DND-41 (cell line): Measurements from ENCODE around the gene BCL11B.

Experiments
- ATAC-seq: fragments of 200-7000 bp; cut with Tn5 transposase; 3 replicates; pipeline ENCODE4 v1.9.1; 2021; ENCODE audit warnings: low read depth; ENCODE audit not compliant: insufficient read depth
- DNase-seq: peaks from one replicate; pipeline ENCODE4 v3.0.0-alpha.2; 2020
- H2AFZ ChIP-seq: 2 replicates; pipeline ENCODE4 v1.6.0; 2012; ENCODE audit warnings: low read depth, low read length
- H3K27ac ChIP-seq: 2 replicates; pipeline ENCODE4 v1.5.1; 2012; ENCODE audit warnings: low read length, inconsistent platforms
- H3K27me3 ChIP-seq: fragments of 200-600 bp; sonication (generic); 2 replicates; pipeline ENCODE4 v1.6.0; 2012; ENCODE audit warnings: low read length, mild to moderate bottlenecking, inconsistent platforms; ENCODE audit not compliant: insufficient read depth, poor library complexity
- H3K36me3 ChIP-seq: 2 replicates; pipeline ENCODE4 v1.5.1; 2012; ENCODE audit warnings: low read length, inconsistent platforms; ENCODE audit not compliant: insufficient read depth
- H3K4me1 ChIP-seq: 2 replicates; pipeline ENCODE4 v1.5.1; 2012; ENCODE audit warnings: mild to moderate bottlenecking, low read length; ENCODE audit not compliant: insufficient read depth
- H3K4me2 ChIP-seq: 2 replicates; pipeline ENCODE4 v1.6.0; 2012; ENCODE audit warnings: mild to moderate bottlenecking, moderate library complexity, low read length, inconsistent platforms; ENCODE audit not compliant: insufficient read depth
- H3K4me3 ChIP-seq, 2 experiments: fragments of 200-600 bp in 1 of 2; shearing (Covaris generic) in 1 of 2; 2 replicates each; pipeline ENCODE4 v1.5.1; 2012 to 2016; ENCODE audit warnings: inconsistent platforms in 2 of 2, low read length in 2 of 2, mild to moderate bottlenecking in 2 of 2, low read depth in 1 of 2, moderate library complexity in 1 of 2
- H3K79me2 ChIP-seq: 2 replicates; pipeline ENCODE4 v1.6.0; 2012; ENCODE audit warnings: low read length, inconsistent platforms; ENCODE audit not compliant: insufficient read depth
- H3K9ac ChIP-seq: 2 replicates; pipeline ENCODE4 v1.6.0; 2012; ENCODE audit warnings: low read depth, mild to moderate bottlenecking, inconsistent platforms, low read length, moderate library complexity
- H3K9me3 ChIP-seq: 2 replicates; pipeline ENCODE4 v1.5.1; 2012; ENCODE audit warnings: low read length, moderate library complexity, mild to moderate bottlenecking, inconsistent platforms; ENCODE audit not compliant: insufficient read depth, severe bottlenecking
- H4K20me1 ChIP-seq: 2 replicates; pipeline ENCODE4 v1.6.0; 2012; ENCODE audit warnings: low read length; ENCODE audit not compliant: insufficient read depth
- EZH2 ChIP-seq: IDR thresholded peaks from 3 replicates; pipeline ENCODE4 v1.6.1; 2012; ENCODE audit warnings: borderline replicate concordance, low read depth, mild to moderate bottlenecking, moderate library complexity, low read length, inconsistent platforms; ENCODE audit not compliant: severe bottlenecking
- TF ChIP-seq, protein P1 (sequence below): IDR thresholded peaks from 2 replicates; pipeline ENCODE4 v1.5.1; 2012; ENCODE audit warnings: borderline replicate concordance, low read length, moderate library complexity, mild to moderate bottlenecking; ENCODE audit not compliant: poor library complexity, severe bottlenecking; ENCODE audit errors: extremely low read depth

BCL11B gene

GRCh38 chr14:99267837-99268781, 3.9 kb downstream of the BCL11B start:
- ATAC-seq (peak; percentile 19), DNase-seq (peak; percentile 66)
- Histone ChIP-seq H3K4me3 (peak overlapping the region; percentile 63 to 69; a peak in 3 of 4 replicates), H3K4me1 (peaks cover 47% of the 10 kb centered on the region), H3K4me2 (peak overlapping the region; percentile 70), H3K27me3 (no peaks in the 10 kb centered on the region), H3K27ac (peak overlapping the region; percentile 86), H4K20me1 (peaks cover 46% of the 10 kb centered on the region), H3K9ac (peak overlapping the region; percentile 85), H3K36me3 (peaks cover 45% of the 10 kb centered on the region), H2AFZ (no peak overlapping the region), H3K79me2 (peaks cover 98% of the 10 kb centered on the region), H3K9me3 (no peaks in the 10 kb centered on the region)
- no peak for TF ChIP-seq EZH2
- TF ChIP-seq, protein P1, sequence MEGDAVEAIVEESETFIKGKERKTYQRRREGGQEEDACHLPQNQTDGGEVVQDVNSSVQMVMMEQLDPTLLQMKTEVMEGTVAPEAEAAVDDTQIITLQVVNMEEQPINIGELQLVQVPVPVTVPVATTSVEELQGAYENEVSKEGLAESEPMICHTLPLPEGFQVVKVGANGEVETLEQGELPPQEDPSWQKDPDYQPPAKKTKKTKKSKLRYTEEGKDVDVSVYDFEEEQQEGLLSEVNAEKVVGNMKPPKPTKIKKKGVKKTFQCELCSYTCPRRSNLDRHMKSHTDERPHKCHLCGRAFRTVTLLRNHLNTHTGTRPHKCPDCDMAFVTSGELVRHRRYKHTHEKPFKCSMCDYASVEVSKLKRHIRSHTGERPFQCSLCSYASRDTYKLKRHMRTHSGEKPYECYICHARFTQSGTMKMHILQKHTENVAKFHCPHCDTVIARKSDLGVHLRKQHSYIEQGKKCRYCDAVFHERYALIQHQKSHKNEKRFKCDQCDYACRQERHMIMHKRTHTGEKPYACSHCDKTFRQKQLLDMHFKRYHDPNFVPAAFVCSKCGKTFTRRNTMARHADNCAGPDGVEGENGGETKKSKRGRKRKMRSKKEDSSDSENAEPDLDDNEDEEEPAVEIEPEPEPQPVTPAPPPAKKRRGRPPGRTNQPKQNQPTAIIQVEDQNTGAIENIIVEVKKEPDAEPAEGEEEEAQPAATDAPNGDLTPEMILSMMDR = no peak

GRCh38 chr14:99267381-99267780, 4.6 kb downstream of the BCL11B start:
- Histone ChIP-seq H4K20me1 (peaks cover 52% of the 10 kb centered on the region), H3K36me3 (peaks cover 52% of the 10 kb centered on the region), H3K4me1 (peaks cover 47% of the 10 kb centered on the region), H3K4me3 (peak overlapping the region; percentile 63 to 69; a peak in 3 of 4 replicates), H3K27me3 (no peaks in the 10 kb centered on the region), H2AFZ (no peak overlapping the region), H3K27ac (peak overlapping the region; percentile 86), H3K79me2 (peaks cover 98% of the 10 kb centered on the region), H3K9me3 (no peaks in the 10 kb centered on the region), H3K4me2 (peak overlapping the region; percentile 70), H3K9ac (peak overlapping the region; percentile 85)
- DNase-seq (no peak), ATAC-seq (no peak)
- TF ChIP-seq EZH2 = no peak
- TF ChIP-seq, protein P1 = no peak

- no peak for TF ChIP-seq EZH2
- TF ChIP-seq, protein P1 = peak; percentile 99
- H3K27me3 ChIP-seq = no peaks in the 10 kb centered on the region
- H4K20me1 ChIP-seq = peaks cover 60% of the 10 kb centered on the region
- H3K4me1 ChIP-seq = peaks cover 55% of the 10 kb centered on the region
- H3K4me2 ChIP-seq = peak overlapping the region; percentile 70
- DNase-seq = peak; percentile 82
- H2AFZ ChIP-seq = no peak overlapping the region
- H3K79me2 ChIP-seq = peaks cover 100% of the 10 kb centered on the region
- no peaks in the 10 kb centered on the region for H3K9me3 ChIP-seq
- peaks cover 61% of the 10 kb centered on the region for H3K36me3 ChIP-seq
- ATAC-seq = peak; percentile 47
- H3K27ac ChIP-seq = peak overlapping the region; percentile 86
- H3K4me3 ChIP-seq = peak overlapping the region; percentile 63 to 69; a peak in 3 of 4 replicates
- peak overlapping the region; percentile 85 for H3K9ac ChIP-seq
Measured at GRCh38 chr14:99266181-99267178, 5.5 kb downstream of the BCL11B start.
